HG03280 (cell line): Measurements from ENCODE around the gene GRM7.

ENCODE experiments used
- ATAC-seq: cut with Tn5 transposase; IDR thresholded peaks from one replicate; pipeline ENCODE4 v1.9.1; 2021; ENCODE audit warnings: mild to moderate bottlenecking, moderate library complexity; ENCODE audit not compliant: unreplicated experiment

Gene GRM7

DNA sequence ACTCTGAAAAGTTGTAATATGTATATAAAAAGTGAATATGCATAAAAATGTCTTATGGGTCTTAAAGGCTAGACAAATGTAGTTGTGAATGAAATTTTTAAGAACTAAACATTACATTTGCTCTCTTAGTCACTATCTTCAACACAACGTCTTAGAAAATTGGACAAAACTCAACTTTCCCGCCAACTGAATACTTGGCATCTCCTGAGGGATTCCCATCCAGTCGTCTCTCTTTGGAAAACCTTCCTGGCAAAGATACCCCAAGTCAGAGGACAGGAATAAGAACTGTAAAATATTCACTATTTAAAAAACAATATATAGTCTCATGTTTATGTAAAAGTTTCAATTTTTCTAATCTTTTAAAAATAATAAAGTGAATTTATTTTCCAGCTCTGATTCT is 354.8 kb downstream of the GRM7 start:
- no peak for ATAC-seq

DNA sequence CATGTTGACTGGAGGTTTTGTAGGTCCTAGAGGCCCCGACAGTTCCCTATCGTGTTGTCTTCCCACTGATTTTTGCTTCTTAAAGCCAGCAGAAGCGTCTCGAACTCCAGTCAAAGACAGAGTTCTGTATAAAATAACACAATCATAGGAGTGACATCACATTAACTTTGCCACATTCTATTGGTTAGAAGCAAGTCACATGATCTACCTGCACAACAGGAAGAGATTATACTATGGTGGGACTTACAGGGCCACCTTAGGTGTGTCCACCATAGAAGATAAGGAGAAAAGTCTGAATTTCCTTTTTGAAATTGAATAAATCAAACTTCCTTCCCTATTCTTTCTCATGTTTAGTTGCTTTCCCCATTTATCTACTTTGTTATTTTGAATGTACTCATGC is 365.5 kb downstream of the GRM7 start:
- ATAC-seq = no peak

DNA sequence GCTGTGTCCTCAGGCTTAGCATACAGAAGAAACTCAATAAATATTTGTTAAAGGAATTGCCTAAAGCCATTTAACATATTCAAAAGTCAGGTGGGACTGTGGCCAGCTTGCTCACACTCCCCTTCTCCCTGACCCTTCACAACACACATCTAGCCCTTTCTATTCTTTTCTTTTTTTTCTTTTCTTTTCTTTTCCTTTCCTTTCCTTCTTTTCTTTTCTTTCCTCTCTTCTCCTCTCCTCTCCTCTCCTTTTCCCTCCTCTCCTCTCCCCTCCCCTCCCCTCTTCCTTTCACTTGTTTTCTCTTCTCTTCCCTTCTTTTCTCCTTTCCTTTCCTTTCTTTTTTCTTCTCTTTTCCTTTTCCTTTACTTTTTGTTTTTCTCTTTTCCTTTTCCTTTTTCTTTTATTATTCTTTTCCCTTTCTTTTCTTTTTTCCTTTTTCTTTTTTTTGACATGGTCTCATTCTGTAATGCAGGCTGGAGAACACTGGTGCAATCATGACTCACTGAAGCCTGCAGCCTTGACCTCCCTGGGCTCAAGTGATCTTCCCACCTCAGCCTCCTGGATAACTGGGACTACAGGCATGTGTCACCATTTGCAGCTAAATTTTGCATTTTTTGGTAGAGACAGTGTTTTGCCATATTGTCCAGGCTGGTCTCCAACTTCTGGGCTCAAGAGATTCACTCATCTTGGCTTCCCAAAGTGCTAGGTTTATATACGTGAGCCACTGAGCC is 377.8 kb downstream of the GRM7 start:
- ATAC-seq = no peak

DNA sequence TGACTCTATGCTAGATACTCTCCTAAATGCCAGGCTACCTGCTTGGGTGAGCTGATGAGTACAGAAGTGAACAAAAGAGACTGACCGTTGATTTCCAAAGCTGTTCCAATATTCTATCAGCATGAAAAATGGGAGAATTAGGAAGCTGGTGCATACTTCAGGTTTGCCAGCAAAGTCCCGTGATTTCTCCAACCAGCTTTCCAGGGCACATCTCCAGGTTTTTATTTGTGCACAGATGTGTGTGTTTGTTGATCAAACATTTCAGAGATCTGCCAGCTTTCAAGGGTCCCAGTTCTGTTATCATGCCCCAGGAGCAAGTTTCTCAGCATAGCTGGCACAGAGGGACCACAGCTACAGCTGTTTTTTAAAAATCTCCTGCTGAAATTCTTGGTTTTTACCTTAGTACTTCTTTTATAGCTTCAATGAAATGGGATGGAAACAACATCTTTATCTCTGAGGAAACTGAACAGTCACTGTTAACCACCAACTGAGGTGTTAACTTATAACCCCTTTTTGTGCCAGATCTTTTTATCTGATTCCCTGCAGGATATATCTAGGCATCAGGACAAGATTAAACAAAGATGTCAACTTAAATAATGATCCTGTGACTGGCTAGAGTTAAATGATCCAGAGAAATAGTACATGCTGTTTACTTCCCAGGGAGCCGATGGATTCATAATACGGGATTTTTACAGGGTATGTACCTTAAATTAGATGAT is 380.8 kb downstream of the GRM7 start:
- ATAC-seq = no peak

DNA sequence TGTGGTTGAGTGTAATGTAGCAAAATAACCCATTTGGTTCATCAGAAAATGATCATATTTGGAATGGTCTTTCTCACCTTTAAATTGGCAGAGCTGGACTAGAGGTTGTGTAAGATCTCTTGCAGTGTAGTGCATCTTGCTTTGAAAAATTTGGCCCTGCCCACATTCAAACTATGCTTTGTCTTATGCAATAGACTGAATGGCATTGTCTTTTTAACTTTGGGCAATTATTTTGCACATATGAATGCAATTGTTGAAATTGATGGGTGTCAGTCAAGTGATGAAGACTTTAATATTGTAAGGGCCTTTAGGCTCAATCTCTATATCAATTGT is 381.4 kb downstream of the GRM7 start:
- ATAC-seq = no peak

DNA sequence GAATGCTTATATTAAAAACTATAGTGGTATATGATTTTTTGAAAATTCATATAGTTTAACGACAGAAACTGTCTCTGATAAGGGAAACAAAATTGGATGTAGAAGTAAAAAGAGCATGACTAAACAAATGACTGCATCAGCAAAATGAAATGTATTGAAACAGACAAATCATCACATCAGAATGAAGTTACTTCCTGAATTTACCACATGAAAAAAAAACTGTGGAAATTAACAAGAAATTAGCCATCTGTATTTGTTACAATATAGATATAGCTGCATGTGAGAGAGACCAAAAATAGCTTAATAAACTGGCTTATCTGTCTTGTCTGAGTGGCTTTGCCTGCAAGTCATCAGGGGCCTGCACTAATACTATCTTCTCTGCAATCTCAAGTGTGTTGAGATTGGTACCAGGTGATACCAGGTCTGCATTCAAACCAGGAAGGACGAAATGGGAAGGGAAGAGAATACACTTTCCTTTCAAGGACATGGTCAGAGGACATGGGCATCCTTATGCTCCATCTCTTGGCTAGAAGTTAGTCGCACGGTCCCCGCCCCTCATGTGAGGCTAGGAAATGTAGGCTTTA is 388.7 kb downstream of the GRM7 start:
- ATAC-seq = no peak

DNA sequence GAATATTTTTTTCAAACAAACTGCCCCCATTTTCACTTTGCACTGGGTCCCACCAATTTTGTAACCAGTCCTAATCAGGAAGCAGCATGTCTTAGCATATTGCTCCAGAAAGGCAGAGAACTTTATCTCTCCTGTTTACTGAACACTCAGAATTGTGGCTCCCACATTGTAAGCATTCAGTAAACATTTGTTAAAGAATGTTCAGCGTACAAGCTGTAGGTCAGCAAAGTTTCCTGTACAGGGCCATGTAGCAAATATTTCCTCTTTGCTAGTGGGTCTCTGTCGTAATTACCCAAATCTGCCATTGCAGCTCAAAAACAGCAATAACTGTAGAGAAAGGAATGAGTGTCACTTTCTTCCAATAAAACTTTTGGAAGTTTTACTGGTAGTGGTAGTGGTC is 393.3 kb downstream of the GRM7 start:
- ATAC-seq = no peak

DNA sequence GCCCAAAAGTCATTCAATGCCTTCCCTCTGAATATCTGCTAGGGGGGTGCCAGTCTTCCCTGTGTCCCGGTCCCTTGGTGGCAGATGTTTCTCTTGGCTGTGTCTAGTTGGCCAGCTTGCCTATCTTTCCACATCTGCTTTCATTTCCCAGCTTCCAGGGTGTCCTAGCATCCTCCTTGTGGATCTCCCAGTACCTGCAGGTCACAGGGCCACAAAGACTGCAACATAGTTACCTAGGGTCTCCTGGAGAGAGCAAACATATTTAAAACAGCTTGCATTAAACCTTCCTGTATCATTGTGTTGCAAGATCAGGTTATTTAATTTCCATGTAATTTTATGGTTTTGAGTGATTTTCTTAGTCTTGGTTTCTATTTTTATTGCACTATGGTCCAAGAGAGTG is 400.1 kb downstream of the GRM7 start:
- no peak for ATAC-seq

DNA sequence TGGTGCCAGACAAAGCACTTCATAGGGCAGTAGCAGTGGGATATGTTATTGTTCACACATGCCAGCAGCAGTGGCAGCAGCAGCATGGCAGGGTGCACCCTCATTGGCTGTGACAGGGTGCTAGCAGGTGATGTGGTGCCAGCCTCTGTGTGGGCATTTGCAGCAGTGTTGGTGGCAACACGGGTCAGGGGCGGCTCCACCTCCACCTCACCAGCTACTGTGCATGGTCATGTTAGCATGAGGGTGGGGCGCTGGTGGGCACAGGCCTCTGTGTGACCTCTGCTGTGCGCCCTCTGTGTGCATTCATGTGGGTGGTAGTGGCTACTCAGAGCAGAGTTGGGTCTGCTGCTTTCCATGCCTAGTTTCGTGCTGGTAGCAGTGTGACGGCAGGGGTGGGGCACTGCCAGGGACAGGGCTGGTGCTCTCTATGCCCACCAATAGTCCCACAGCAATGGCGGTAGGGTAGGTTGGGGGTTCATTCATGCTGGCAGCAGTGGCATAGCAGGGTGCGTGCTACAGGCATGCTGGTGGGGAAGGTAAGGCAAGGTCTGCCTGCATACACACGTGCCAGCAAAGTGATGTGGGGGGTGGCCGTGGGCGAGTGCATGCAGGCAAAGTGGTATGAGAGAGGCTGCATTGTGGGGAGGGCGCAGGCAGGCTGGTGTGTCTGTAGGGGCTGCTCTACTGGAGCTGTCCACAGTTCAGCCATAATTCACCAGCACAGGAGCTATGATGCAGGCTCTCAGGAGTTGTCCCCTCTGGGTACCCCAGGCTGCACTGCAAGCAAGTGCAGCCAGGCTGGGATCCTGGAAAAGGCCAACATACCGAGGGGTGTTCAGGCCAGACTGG is 402.7 kb downstream of the GRM7 start:
- no peak for ATAC-seq

DNA sequence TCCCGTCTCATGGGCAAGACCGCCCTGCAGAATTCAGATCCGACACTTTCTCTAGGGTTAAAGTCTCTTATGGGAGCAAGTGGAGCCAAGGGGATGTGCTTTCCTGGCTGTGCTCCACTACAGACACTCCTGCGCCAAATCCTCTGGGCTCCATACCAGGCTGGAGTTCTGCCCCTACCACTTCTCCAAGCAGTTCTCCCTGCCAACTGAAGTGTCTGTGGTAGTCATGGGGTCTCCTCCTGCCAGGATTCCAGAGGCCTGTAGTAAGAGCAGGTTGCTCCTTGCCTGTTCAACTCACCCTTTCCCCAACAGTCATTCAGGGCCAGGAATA is 403.2 kb downstream of the GRM7 start:
- ATAC-seq = no peak

DNA sequence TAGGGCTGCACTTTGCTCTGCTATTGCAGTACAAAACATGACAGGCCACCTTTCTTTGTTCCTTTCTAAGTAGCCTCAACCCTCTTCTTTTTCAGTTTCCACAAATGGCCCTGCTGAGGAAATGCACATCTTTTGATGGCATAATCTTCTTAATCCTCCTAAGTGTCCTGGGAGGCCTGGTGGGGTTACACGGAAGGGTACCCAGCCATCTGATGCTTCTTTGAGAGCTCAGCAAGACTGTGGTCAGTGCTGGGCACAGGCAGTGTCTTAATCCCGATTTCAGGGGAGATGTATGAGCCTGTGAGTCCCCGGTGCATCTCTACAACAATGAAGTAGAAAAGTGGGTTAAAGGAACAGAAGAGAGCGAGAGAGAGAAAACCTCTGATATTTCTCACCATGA is 404.8 kb downstream of the GRM7 start:
- no peak for ATAC-seq

DNA sequence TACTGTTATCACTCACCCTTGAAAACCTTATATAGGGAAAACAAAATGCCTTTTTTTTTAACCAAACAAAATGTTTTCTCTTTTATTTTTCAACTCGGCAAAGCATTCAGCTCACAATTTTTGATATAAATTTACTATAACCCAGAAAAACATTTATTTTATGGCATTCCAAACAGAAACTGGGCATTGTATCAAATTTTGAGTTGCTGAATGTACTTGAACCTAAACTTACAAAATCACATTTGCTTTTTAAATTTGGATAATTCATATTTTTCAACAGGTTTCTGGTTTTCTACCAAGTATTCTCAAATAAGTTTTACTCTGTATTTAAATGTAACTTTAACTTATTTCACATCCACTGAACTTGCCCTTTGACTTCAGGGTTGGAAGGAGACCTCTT is 405.6 kb downstream of the GRM7 start:
- ATAC-seq = no peak

DNA sequence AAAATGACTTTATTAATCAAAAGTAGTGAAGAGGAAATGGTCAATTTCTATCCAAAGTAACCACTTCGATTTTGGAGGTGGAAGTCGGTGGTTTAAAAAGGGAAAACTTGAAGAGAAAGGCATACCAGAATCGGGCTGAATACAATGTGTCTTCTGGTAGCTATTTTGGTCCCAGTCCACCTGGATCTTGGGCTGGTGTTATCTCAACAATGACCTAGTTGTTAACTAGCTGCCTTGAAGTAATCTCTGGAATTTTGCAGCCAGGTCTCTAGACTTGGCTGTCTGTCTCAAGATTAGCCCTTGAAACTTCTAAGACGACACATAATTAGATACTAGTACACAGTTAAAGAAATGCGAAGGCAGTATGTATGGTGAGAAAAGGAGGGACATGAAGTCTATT is 409.8 kb downstream of the GRM7 start:
- no peak for ATAC-seq

DNA sequence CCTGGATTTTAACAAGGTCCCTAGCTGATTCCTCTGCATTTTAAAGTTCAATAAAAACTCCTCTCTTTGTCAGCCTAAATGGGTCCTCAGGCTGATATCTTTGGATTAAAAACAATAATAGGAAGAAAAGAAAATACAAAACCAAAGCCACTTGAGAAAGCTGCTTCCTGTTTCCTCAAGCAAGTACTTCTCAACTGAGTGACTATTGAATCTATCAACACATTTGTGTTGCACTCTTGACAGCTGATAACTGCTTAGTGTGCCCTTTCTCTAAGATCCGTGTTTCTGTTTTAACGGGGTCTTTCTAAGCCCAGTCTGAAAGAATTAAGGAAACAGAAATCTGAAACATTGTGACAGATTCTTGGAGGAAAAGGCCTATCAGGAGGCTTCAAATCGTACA is 410.7 kb downstream of the GRM7 start:
- ATAC-seq = no peak

DNA sequence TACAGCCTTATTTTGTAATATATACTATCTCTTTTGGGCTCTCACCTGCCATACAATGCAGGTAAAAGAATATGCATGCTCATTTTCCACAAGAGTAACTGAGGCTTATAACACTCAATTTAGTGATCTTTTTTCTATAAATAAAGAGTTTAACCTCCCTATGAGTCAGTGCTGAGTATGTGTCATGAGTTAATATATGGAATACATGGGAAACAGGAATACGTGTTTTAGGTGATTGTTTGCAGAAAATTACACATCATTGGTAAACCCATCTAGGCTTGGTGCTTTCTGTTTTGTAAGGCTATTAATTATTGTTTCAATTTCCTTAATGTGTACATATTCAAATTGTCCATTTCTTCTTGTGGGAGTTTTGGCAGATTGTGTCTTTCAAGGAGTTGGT is 411.3 kb downstream of the GRM7 start:
- ATAC-seq = no peak

DNA sequence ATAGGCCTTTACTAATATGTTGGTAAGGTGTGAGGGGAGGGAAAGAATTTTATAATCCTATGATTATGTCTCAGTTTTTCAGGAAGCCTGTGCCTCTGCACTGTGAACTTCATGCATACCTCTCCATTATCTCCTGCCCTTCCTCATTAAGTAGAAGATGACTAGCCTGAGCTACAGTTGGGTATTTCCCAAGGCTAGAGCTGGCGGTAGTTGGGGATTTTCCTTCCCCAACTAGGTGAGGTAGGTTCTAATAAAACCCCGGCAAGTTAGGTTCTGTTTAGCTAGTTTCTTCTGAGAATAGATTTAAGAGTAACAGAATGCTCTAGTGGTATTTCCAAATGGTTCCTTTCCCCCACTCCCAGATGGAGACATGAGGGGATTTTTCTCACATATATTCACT is 414.5 kb downstream of the GRM7 start:
- ATAC-seq = no peak

DNA sequence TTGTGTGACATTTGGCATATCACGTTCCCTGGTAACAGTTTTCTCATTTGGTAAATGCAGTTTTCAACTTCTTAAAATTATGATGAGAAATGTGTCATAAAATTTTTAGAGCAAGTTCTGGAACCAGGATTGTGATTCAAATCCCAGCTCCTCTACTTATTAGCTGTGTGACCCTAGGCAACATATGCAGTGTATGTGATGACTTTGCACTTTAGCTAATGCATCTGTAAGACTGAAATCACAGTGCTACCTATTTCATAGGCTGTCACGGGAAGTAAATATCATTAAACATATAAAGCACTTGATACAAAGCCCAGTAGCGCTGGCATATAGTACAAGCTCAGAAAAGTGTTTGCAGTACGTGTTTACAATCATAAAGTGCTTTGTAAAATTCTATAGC is 419.4 kb downstream of the GRM7 start:
- no peak for ATAC-seq

DNA sequence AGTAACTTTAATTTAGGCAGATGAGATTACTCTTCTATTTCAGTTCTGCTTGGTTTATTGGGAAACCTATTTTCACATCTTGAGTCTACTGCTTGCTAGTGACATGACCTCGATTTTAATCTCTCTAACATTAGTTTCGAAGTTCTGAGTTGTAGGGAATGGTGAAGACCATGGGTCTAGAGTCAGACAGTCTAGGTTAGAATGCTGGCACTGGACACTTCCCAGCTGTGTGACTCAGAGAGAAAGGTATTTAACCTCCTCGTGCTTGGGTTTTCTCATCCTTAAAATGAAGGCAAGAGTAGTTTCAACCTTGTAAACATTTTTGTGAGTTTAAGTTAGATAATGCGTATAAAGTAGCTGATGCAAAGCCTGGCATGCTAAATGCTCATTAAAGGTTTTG is 422.1 kb downstream of the GRM7 start:
- no peak for ATAC-seq

DNA sequence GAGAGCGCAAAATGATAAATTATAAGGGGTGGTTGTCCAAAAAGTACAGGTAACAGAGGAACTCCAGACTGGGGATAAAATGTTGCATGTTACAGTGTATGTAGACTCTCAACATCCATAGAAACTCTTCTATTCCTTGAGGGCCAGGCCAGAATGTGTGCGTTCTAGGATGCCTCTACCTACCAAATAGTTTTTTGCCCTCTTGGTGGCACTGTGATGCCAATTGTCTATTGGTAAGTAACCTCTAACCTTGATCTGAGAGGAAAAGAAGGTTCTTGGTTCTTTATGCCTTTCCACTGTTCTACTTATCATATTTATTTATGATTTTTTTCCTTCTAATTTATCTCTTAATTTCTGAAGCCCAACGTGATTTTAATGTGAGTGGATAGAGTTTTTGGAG is 424.6 kb downstream of the GRM7 start:
- ATAC-seq = no peak

DNA sequence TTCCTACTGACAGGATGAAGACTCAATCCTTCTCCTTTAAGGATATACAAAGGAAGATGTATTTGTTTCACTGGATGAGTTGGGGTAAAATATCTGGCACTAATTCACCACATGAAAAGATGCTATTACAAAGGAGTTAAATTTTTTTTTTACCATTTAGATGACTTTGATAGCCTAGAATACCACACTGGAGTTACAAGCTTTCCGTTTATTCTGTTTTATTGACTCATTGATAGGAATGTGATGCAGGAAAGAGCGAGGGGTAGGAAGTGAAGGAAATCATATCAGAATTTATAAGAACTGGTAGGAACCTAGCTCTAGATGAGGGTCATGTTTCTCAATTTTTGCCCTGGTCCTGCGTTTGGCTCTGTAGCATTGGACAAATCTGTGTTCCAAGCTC is 427.2 kb downstream of the GRM7 start:
- no peak for ATAC-seq

DNA sequence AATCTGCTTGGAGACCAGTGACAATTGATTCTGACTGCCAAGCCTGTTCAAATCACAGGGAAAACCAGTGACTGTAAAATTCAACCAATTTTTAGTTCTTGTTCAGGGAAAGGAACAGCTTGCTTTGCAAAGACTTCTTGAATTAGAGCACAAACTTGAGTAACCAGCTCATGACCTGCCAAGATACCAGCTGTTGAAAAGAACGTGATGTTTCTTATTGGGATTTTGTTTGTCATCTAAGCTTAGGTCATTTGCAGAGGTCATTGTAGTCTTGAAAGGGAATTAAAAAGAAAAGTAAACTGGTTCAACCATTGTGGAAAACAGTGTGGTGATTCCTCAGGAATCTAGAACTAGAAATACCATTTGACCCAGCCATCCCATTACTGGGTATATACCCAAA is 428.2 kb downstream of the GRM7 start:
- no peak for ATAC-seq
